OCI-LY3 (cell line): ENCODE results near the gene CX3CL1.

ENCODE experiments used
- H2AFZ ChIP-seq: fragments of 200-600, 300-600 bp; shearing (Covaris generic); 2 replicates; pipeline ENCODE4 v1.6.0; 2014; ENCODE audit warnings: antibody characterized with exemption, low read depth, low read length
- H3K27ac ChIP-seq: fragments of 200-600, 300-600 bp; sonication (generic); 2 replicates; pipeline ENCODE4 v1.5.1; 2014; ENCODE audit warnings: mild to moderate bottlenecking, low read length, moderate library complexity, mixed read lengths
- H3K27me3 ChIP-seq: fragments of 200-600, 300-600 bp; sonication (generic); 2 replicates; pipeline ENCODE4 v1.6.1; 2014; ENCODE audit warnings: low read depth, low read length, mixed read lengths
- H3K36me3 ChIP-seq: fragments of 200-600, 300-600 bp; sonication (generic); replicated peaks from 2 replicates; pipeline ENCODE3; 2014; ENCODE audit warnings: low read depth, low read length, mixed read lengths
- H3K4me1 ChIP-seq: fragments of 300-600, 200-600 bp; sonication (generic); 2 replicates; pipeline ENCODE4 v1.6.1; 2014; ENCODE audit warnings: low read length, mixed read lengths
- H3K4me2 ChIP-seq: fragments of 200-600, 300-600 bp; sonication (generic); 2 replicates; pipeline ENCODE4 v1.6.1; 2014; ENCODE audit warnings: low read length, mixed read lengths
- H3K4me3 ChIP-seq: fragments of 300-600, 200-600 bp; sonication (generic); 2 replicates; pipeline ENCODE4 v1.5.1; 2014; ENCODE audit warnings: antibody characterized with exemption, mild to moderate bottlenecking, low read length, moderate library complexity
- H3K79me2 ChIP-seq: fragments of 300-600, 200-600 bp; shearing (Covaris generic); 2 replicates; pipeline ENCODE4 v1.6.1; 2014; ENCODE audit warnings: mild to moderate bottlenecking, low read length, mixed read lengths
- H3K9ac ChIP-seq: fragments of 300-600, 200-600 bp; shearing (Covaris generic); 2 replicates; pipeline ENCODE4 v1.6.0; 2014; ENCODE audit warnings: mild to moderate bottlenecking, low read length, moderate library complexity
- H3K9me3 ChIP-seq: fragments of 200-600, 300-600 bp; shearing (Covaris generic); 2 replicates; pipeline ENCODE4 v1.6.1; 2014; ENCODE audit warnings: low read length, mixed read lengths; ENCODE audit not compliant: insufficient read depth
- H4K20me1 ChIP-seq: fragments of 200-600, 300-600 bp; sonication (generic); 2 replicates; pipeline ENCODE4 v1.6.1; 2016; ENCODE audit warnings: low read length, mixed read lengths; ENCODE audit not compliant: insufficient read depth
- CTCF ChIP-seq: fragments of 200-600, 300-600 bp; sonication (generic); IDR thresholded peaks from 2 replicates; pipeline ENCODE4 v1.5.1; 2014; ENCODE audit warnings: antibody characterized with exemption, low read length, low read depth
- EZH2phosphoT487 ChIP-seq: fragments of 200-600 bp; shearing (Covaris generic); IDR thresholded peaks from 2 replicates; pipeline ENCODE4 v1.6.1; 2018; ENCODE audit warnings: antibody characterized with exemption, mixed run types, low read depth

The CX3CL1 gene

GRCh38 chr16:57352636-57353047 lies 19.6 kb upstream of the CX3CL1 start:
- Histone ChIP-seq H3K27ac (no peak overlapping the region), H3K9me3 (0 out of 2 replicates have a peak, but pooled peaks cover 5% of the 10 kb centered on the region), H4K20me1 (no peaks in the 10 kb centered on the region), H2AFZ (no peak overlapping the region), H3K4me3 (peak overlapping the region; percentile 20; the same call in 1 of the 2 replicates), H3K36me3 (peaks cover 4% of the 10 kb centered on the region), H3K4me1 (peaks cover 52% of the 10 kb centered on the region), H3K79me2 (no peaks in the 10 kb centered on the region), H3K27me3 (peaks cover 20% of the 10 kb centered on the region), H3K9ac (0 out of 2 replicates have a peak overlapping the region, but pooled peaks have one; percentile 4), H3K4me2 (peak overlapping the region; percentile 64)
- TF ChIP-seq EZH2phosphoT487 (no peak), CTCF (no peak)

GRCh38 chr16:57354311-57354710 lies 18.0 kb upstream of the CX3CL1 start:
- Histone ChIP-seq H3K27ac (no peak overlapping the region), H3K4me2 (no peak overlapping the region), H2AFZ (no peak overlapping the region), H3K9me3 (no peaks in the 10 kb centered on the region), H3K27me3 (0 out of 2 replicates have a peak, but pooled peaks cover 10% of the 10 kb centered on the region), H3K4me1 (peaks cover 51% of the 10 kb centered on the region), H3K9ac (no peak overlapping the region), H4K20me1 (no peaks in the 10 kb centered on the region), H3K4me3 (no peak overlapping the region), H3K79me2 (peaks cover 5% of the 10 kb centered on the region), H3K36me3 (no peaks in the 10 kb centered on the region)
- no peak for TF ChIP-seq EZH2phosphoT487
- no peak for TF ChIP-seq CTCF

DNA sequence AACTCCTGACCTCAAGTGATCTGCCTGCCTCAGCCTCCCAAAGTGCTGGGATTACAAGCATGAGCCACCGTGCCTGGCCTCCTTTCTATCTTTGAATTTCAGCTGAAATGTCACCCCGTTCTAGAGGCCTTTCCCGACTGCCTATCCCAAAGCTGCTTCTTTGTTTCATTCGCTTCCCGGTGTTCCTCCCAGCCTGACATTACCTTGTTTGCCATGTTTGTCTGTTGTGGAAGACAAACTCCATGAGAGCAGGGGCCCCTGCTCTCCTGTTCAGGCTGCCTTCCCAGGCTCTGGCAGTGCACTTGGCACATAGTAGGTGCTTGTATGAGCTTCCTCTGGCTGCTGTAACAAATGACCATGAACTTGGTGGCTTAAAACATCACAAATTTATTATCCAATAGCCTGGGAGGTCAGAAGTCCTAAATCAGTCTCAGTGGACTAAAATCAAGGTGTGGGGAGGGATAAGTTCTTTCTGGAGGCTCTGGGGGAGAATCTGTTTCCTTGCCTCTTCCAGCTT lies 16.3 kb upstream of the CX3CL1 start:
- TF ChIP-seq CTCF (no peak), EZH2phosphoT487 (no peak)
- H3K4me2 ChIP-seq, result no peak overlapping the region
- peaks cover 10% of the 10 kb centered on the region for H3K36me3 ChIP-seq
- no peak overlapping the region for H3K4me3 ChIP-seq
- H3K27ac ChIP-seq, result no peak overlapping the region
- 0 out of 2 replicates have a peak, but pooled peaks cover 3% of the 10 kb centered on the region for H3K27me3 ChIP-seq
- no peaks in the 10 kb centered on the region for H3K9me3 ChIP-seq
- H3K9ac ChIP-seq, result no peak overlapping the region
- no peak overlapping the region for H2AFZ ChIP-seq
- peaks cover 4% of the 10 kb centered on the region; the same call in 1 of the 2 replicates for H4K20me1 ChIP-seq
- peaks cover 19% of the 10 kb centered on the region for H3K79me2 ChIP-seq
- peaks cover 51% of the 10 kb centered on the region for H3K4me1 ChIP-seq

DNA sequence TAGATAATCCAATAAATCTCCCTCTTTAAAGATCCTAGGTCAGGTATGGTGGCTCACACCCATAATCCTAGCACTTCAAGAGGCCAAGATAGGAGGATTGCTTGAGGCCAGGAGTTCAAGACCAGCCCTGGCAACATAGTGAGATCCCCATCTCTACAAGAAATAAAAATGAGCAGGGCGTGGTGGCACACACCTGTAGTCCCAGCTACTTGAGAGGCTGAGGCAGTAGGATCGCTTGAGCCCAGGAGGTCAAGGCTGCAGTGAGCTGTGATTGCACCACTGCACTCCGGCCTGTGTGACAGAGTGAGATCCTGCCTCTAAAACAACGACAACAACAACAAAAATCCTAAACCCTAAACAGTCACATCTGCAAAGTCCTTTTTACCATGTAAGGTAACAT lies 15.7 kb upstream of the CX3CL1 start:
- peaks cover 8% of the 10 kb centered on the region for H4K20me1 ChIP-seq
- TF ChIP-seq CTCF (no peak), EZH2phosphoT487 (no peak)
- H3K27me3 ChIP-seq, result 0 out of 2 replicates have a peak, but pooled peaks cover 3% of the 10 kb centered on the region
- no peaks in the 10 kb centered on the region for H3K9me3 ChIP-seq
- H3K27ac ChIP-seq, result no peak overlapping the region
- H3K36me3 ChIP-seq, result peaks cover 14% of the 10 kb centered on the region
- no peak overlapping the region for H2AFZ ChIP-seq
- no peak overlapping the region for H3K4me3 ChIP-seq
- H3K4me2 ChIP-seq, result no peak overlapping the region
- no peak overlapping the region for H3K9ac ChIP-seq
- H3K4me1 ChIP-seq, result peaks cover 57% of the 10 kb centered on the region
- H3K79me2 ChIP-seq, result peaks cover 25% of the 10 kb centered on the region
